Keratinocyte (primary cell): Measurements from ENCODE around the gene SMCHD1.
"Not testable (repeated sequence)": the region's sequence is repeated elsewhere in the genome, so short reads cannot be mapped to it uniquely, and the experiment has no call there.

Experiments used
- EZH2 ChIP-seq: IDR thresholded peaks from one replicate; pipeline ENCODE4 v1.6.1; 2012; ENCODE audit warnings: inconsistent platforms, mild to moderate bottlenecking, low read length, moderate library complexity
- TF ChIP-seq, protein P1 (sequence below), 3 experiments: IDR thresholded peaks in 1 of 3; conservative IDR thresholded peaks in 1 of 3; optimal IDR thresholded peaks in 1 of 3; 2 replicates in 2 of 3; 3 replicates in 1 of 3; pipeline versions ENCODE3 to v1.5.1; 2011; ENCODE audit warnings: low read length in 3 of 3, mild to moderate bottlenecking in 3 of 3, moderate library complexity in 2 of 3, control low read depth in 1 of 3, inconsistent platforms in 1 of 3; ENCODE audit not compliant: insufficient read depth in 2 of 3; ENCODE audit errors: extremely low read depth in 1 of 3

DNA sequence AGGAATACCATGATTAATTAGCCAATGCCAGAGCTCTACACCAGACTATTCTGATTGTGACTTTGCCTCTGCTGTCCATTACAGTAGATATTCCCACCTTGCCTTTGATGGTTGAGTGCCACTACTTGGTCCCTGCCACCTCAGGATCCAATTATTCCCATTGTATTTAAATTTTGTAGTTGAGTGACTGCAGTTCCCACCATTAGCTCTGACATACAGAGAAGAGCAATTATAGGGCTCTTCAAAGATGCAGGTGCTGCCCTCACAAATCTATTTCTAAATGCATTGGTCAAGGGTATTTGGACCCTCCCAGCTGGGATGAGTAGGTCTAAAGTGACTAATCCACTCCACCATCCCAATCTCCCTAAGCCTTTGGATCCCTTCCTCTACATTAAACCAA is 181.8 kb downstream of the SMCHD1 start:
- TF ChIP-seq, protein P1, sequence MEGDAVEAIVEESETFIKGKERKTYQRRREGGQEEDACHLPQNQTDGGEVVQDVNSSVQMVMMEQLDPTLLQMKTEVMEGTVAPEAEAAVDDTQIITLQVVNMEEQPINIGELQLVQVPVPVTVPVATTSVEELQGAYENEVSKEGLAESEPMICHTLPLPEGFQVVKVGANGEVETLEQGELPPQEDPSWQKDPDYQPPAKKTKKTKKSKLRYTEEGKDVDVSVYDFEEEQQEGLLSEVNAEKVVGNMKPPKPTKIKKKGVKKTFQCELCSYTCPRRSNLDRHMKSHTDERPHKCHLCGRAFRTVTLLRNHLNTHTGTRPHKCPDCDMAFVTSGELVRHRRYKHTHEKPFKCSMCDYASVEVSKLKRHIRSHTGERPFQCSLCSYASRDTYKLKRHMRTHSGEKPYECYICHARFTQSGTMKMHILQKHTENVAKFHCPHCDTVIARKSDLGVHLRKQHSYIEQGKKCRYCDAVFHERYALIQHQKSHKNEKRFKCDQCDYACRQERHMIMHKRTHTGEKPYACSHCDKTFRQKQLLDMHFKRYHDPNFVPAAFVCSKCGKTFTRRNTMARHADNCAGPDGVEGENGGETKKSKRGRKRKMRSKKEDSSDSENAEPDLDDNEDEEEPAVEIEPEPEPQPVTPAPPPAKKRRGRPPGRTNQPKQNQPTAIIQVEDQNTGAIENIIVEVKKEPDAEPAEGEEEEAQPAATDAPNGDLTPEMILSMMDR (optimal IDR thresholded peaks at IDR 0.05 in 1 of 3, IDR thresholded peaks at IDR 0.05 in 1 of 3, conservative IDR thresholded peaks at IDR 0.05 in 1 of 3; ENCODE audit: extremely low read depth in 1 of 3, insufficient read depth in 2 of 3, low read length in 3 of 3), result not testable (repeated sequence)
- not testable (repeated sequence) for TF ChIP-seq EZH2
